A673 (cell line): Measurements from ENCODE around the gene NUP85. TPM values are rescaled to one million over a fixed set of nuclear protein-coding genes. Genes with fewer than 3 reads are reported as not detected.

Experiments used
- BruUV-seq: library from RNA; stranded (reverse); fragments of 400-500 nt; replicated peaks from 2 replicates; lab custom pipeline; 2021; lab: Mats Ljungman, UMichigan
- CTCF ChIA-PET: fragments of 300-600 bp; sonication (Branson Sonifier 250); formaldehyde crosslinking; loops from one replicate; lab custom pipeline; 2022; ENCODE audit warnings: antibody characterized with exemption; lab: Charles Lee
- POLR2A ChIA-PET: fragments of 300-600 bp; sonication (Branson Sonifier 250); formaldehyde crosslinking; loops from one replicate; lab custom pipeline; 2022; ENCODE audit warnings: antibody characterized with exemption; ENCODE audit not compliant: low non-redundant PET; lab: Charles Lee
- DNase-seq: peaks from one replicate; pipeline ENCODE4 v3.0.0-alpha.2; 2015; ENCODE audit warnings: low spot score
- H3K27ac ChIP-seq: fragments of 200-600 bp; sonication (generic); 2 replicates; pipeline ENCODE4 v1.5.1; 2016; ENCODE audit warnings: mixed run types, low read depth, mild to moderate bottlenecking, mixed read lengths, antibody characterized with exemption, low read length; ENCODE audit not compliant: poor library complexity, severe bottlenecking
- H3K27me3 ChIP-seq: fragments of 200-600 bp; sonication (generic); replicated peaks from 2 replicates; pipeline ENCODE4 v1.6.1; 2017; ENCODE audit warnings: mixed run types, low read depth, mild to moderate bottlenecking, mixed read lengths, antibody characterized with exemption, low read length; ENCODE audit not compliant: insufficient read depth, poor library complexity
- H3K36me3 ChIP-seq: fragments of 200-600 bp; sonication (generic); 2 replicates; pipeline ENCODE4 v1.6.1; 2016; ENCODE audit warnings: mixed run types, mild to moderate bottlenecking, mixed read lengths, antibody characterized with exemption, low read length; ENCODE audit not compliant: insufficient read depth, poor library complexity, severe bottlenecking
- H3K4me1 ChIP-seq: fragments of 200-600 bp; sonication (generic); 2 replicates; pipeline ENCODE4 v1.6.1; 2017; ENCODE audit warnings: mixed run types, mild to moderate bottlenecking, mixed read lengths, antibody characterized with exemption, low read length; ENCODE audit not compliant: insufficient read depth, poor library complexity, severe bottlenecking
- H3K4me3 ChIP-seq: fragments of 200-600 bp; sonication (generic); 2 replicates; pipeline ENCODE4 v1.5.1; 2016; ENCODE audit warnings: low read depth, mixed run types, mild to moderate bottlenecking, mixed read lengths, low read length; ENCODE audit not compliant: poor library complexity, severe bottlenecking
- H3K9me3 ChIP-seq: fragments of 200-600 bp; sonication (generic); 2 replicates; pipeline ENCODE4 v1.6.1; 2016; ENCODE audit warnings: mixed run types, low read depth, mild to moderate bottlenecking, mixed read lengths, antibody characterized with exemption, low read length; ENCODE audit not compliant: poor library complexity, severe bottlenecking
- CTCF ChIP-seq: fragments of 300-800, 200-600 bp; sonication (generic); conservative IDR thresholded peaks from 2 replicates; pipeline ENCODE4 v1.5.1; 2017; ENCODE audit warnings: low read depth, mild to moderate bottlenecking, antibody characterized with exemption, low read length, moderate library complexity, mixed read lengths
- EZH2 ChIP-seq: fragments of 200-600 bp; sonication (generic); IDR thresholded peaks from 2 replicates; pipeline ENCODE4 v1.6.1; 2017; ENCODE audit warnings: borderline replicate concordance, low read depth, mild to moderate bottlenecking, mixed read lengths, antibody characterized with exemption, low read length; ENCODE audit not compliant: poor library complexity, severe bottlenecking
- intact Hi-C: fragments of 100-400 bp; cut with micrococcal nuclease; formaldehyde crosslinking; loops from one replicate; pipeline ENCODE4 v1.10.0; 2022; ENCODE audit not compliant: unreplicated experiment
- total RNA-seq: library from RNA; stranded (reverse); gene quantifications from 2 replicates; pipeline ENCODE4 v1.2.3, GENCODE V29; 2021

NUP85 gene
- total RNA-seq, 1 experiment from 2014 or later: 140 TPM

DNA sequence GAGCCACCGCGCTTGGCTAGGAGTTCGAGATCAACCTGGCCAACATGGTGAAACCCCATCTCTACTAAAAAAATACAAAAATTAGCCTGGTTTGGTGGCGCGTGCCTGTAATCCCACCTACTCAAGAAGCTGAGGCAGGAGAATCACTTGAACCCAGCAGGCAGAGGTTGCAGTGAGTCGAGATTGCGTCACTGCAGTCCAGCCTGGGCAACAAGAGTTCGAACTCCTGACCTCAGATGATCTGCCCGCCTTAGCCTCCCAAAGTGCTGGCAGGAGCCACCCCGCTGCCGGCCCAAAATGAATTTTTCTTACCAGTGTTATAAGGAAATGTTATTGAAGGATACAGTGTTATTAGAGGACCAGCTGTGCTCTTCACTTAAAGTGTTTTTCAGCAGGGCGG, 2.3 kb downstream of the NUP85 start:
- Histone ChIP-seq H3K9me3 (no peaks in the 10 kb centered on the region), H3K4me1 (peaks cover 4% of the 10 kb centered on the region), H3K27me3 (no peaks in the 10 kb centered on the region), H3K36me3 (peaks cover 41% of the 10 kb centered on the region), H3K4me3 (no peak overlapping the region), H3K27ac (no peak overlapping the region)
- no TSS peak for BruUV-seq
- intact Hi-C loops: loop anchor here (10.0 kb wide), 1 partner anchor 173 kb away; no protein-coding TSS in a partner anchor
- ChIA-PET CTCF (no interaction called here), POLR2A (no interaction called here)
- DNase-seq: no peak
- no peak for TF ChIP-seq CTCF

DNA sequence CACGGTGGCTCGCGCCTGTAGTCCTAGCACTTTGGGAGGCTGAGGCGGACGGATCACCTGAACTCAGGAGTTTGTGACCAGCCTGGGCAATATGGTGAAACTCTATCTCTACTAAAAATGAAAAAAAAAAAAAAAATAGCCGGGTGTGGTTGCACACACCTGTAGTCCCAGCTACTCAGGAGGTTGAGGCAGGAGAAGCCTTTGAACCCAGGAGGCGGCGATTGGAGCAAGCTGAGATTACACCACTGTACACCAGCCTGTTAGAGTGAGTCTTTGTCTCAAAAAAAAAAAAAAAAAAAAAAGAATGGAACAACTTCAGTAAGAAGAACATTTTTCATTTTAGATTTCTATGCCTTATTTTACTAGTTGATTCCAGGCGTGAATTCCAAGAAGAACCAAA, 2.7 kb downstream of the NUP85 start:
- TF ChIP-seq EZH2 (no peak), CTCF (no peak)
- intact Hi-C loops: loop anchor here (10.0 kb wide), 1 partner anchor 173 kb away; no protein-coding TSS in a partner anchor
- no TSS peak for BruUV-seq
- Histone ChIP-seq H3K9me3 (no peaks in the 10 kb centered on the region), H3K27me3 (no peaks in the 10 kb centered on the region), H3K36me3 (peaks cover 45% of the 10 kb centered on the region), H3K4me3 (no peak overlapping the region), H3K27ac (no peak overlapping the region), H3K4me1 (peaks cover 4% of the 10 kb centered on the region)
- DNase-seq: no peak
- POLR2A ChIA-PET: no interaction called here
- CTCF ChIA-PET: no interaction called here

DNA sequence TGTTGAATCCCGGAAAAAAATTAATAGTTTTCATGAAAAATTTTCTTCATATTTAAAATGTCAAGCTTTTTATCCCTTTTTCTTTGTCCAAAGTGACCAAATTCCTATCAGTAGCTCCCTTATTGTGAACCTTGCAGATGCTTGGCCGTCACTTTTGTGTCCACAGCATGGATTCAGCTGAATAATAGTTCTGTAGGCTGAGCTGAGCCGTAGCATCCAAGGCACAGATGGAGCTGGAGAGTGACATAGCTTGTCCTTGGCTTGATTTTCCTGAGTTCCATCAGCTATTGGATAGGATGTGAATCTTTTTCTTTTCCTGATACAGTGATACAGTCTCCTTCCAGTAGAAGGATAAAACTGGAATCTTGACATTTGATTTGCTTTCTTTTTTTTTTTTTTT, 3.6 kb downstream of the NUP85 start:
- Histone ChIP-seq H3K27me3 (no peaks in the 10 kb centered on the region), H3K9me3 (no peaks in the 10 kb centered on the region), H3K27ac (no peak overlapping the region), H3K4me1 (peaks cover 4% of the 10 kb centered on the region), H3K4me3 (no peak overlapping the region), H3K36me3 (peaks cover 52% of the 10 kb centered on the region)
- CTCF ChIA-PET: interaction anchor here (0.7 kb wide), 1 partner anchor 62 kb away, joined by 6 read pairs; the partner anchor contains the start of gene MIF4GD
- POLR2A ChIA-PET: no interaction called here
- intact Hi-C loops: loop anchor here (10.0 kb wide), 1 partner anchor 174 kb away; no protein-coding TSS in a partner anchor
- BruUV-seq: no TSS peak
- DNase-seq: no peak
- TF ChIP-seq EZH2 (no peak), CTCF (no peak)
